ENCODE results near the gene CROCC2. TPM values are rescaled to one million over a fixed set of nuclear protein-coding genes. Genes with fewer than 3 reads are reported as not detected.

Gene CROCC2
- total RNA-seq, 1 donor from 2014 or later, result not detected

GRCh38 chr2:240936106-240936505, 30.0 kb downstream of the CROCC2 start:
- intact Hi-C loops (cut with micrococcal nuclease), result no loop called here
- TF ChIP-seq CTCF (IDR thresholded peaks at IDR 0.05; ENCODE audit: borderline replicate concordance), result no peak
- Histone ChIP-seq H3K27ac (replicated peaks) (no peak overlapping the region), H3K9me3 (replicated peaks) (peaks cover 33% of the 10 kb centered on the region), H3K27me3 (ENCODE audit: low read depth) (peaks cover 17% of the 10 kb centered on the region), H3K4me1 (no peaks in the 10 kb centered on the region), H3K36me3 (no peaks in the 10 kb centered on the region), H3K4me3 (no peak overlapping the region)
- DNase-seq, result no peak

- no peak overlapping the region for H3K4me3 ChIP-seq
- H3K27ac ChIP-seq (replicated peaks), result no peak overlapping the region
- H3K9me3 ChIP-seq (replicated peaks), result peaks cover 10% of the 10 kb centered on the region
- H3K27me3 ChIP-seq (ENCODE audit: low read depth), result no peaks in the 10 kb centered on the region
- intact Hi-C loops (cut with micrococcal nuclease), result no loop called here
- no peaks in the 10 kb centered on the region for H3K4me1 ChIP-seq
- H3K36me3 ChIP-seq, result no peaks in the 10 kb centered on the region
- DNase-seq, result no peak
- no peak for TF ChIP-seq CTCF (IDR thresholded peaks at IDR 0.05; ENCODE audit: borderline replicate concordance)
These were observed 39.9 kb downstream of the CROCC2 start for GRCh38 chr2:240946046-240946445.

GRCh38 chr2:240946654-240947053, 40.5 kb downstream of the CROCC2 start:
- Histone ChIP-seq H3K4me3 (no peak overlapping the region), H3K27ac (replicated peaks) (no peak overlapping the region), H3K36me3 (no peaks in the 10 kb centered on the region), H3K4me1 (peaks cover under 1% of the 10 kb centered on the region), H3K9me3 (replicated peaks) (peaks cover 4% of the 10 kb centered on the region), H3K27me3 (ENCODE audit: low read depth) (no peaks in the 10 kb centered on the region)
- intact Hi-C loops (cut with micrococcal nuclease), result no loop called here
- no peak for TF ChIP-seq CTCF (IDR thresholded peaks at IDR 0.05; ENCODE audit: borderline replicate concordance)
- DNase-seq, result no peak

- Histone ChIP-seq H3K4me1 (peaks cover 6% of the 10 kb centered on the region), H3K27me3 (ENCODE audit: low read depth) (no peaks in the 10 kb centered on the region), H3K36me3 (no peaks in the 10 kb centered on the region), H3K4me3 (no peak overlapping the region), H3K9me3 (replicated peaks) (no peaks in the 10 kb centered on the region), H3K27ac (replicated peaks) (no peak overlapping the region)
- intact Hi-C loops (cut with micrococcal nuclease), result no loop called here
- TF ChIP-seq CTCF (IDR thresholded peaks at IDR 0.05; ENCODE audit: borderline replicate concordance), result no peak
- DNase-seq, result peak; percentile 8
These were observed 41.0 kb downstream of the CROCC2 start for GRCh38 chr2:240947176-240947575.

GRCh38 chr2:240947607-240948006, 41.5 kb downstream of the CROCC2 start:
- TF ChIP-seq CTCF (IDR thresholded peaks at IDR 0.05; ENCODE audit: borderline replicate concordance), result no peak
- Histone ChIP-seq H3K27ac (replicated peaks) (no peak overlapping the region), H3K4me3 (no peak overlapping the region), H3K36me3 (no peaks in the 10 kb centered on the region), H3K9me3 (replicated peaks) (no peaks in the 10 kb centered on the region), H3K4me1 (peaks cover 7% of the 10 kb centered on the region), H3K27me3 (ENCODE audit: low read depth) (no peaks in the 10 kb centered on the region)
- intact Hi-C loops (cut with micrococcal nuclease), result no loop called here
- DNase-seq, result peak; percentile 7

- Histone ChIP-seq H3K4me1 (peaks cover 12% of the 10 kb centered on the region), H3K27ac (replicated peaks) (no peak overlapping the region), H3K36me3 (no peaks in the 10 kb centered on the region), H3K4me3 (no peak overlapping the region), H3K27me3 (ENCODE audit: low read depth) (no peaks in the 10 kb centered on the region), H3K9me3 (replicated peaks) (no peaks in the 10 kb centered on the region)
- intact Hi-C loops (cut with micrococcal nuclease), result no loop called here
- TF ChIP-seq CTCF (IDR thresholded peaks at IDR 0.05; ENCODE audit: borderline replicate concordance), result no peak
- peak; percentile 5 for DNase-seq
These were observed 42.0 kb downstream of the CROCC2 start for GRCh38 chr2:240948086-240948485.
